CD4-positive, alpha-beta T cell treated with Interleukin-6 for 4 hours (primary cell): ENCODE results near the gene ORM2.

Experiments
- DNase-seq: peaks from one replicate; pipeline ENCODE4 v3.0.0-alpha.2; 2020; ENCODE audit warnings: mixed read lengths

Gene ORM2

GRCh38 chr9:114355821-114356220 lies 26.2 kb downstream of the ORM2 start:
- DNase-seq, result no peak

- DNase-seq, result no peak
Observed at GRCh38 chr9:114356792-114357191, 27.1 kb downstream of the ORM2 start.

- DNase-seq, result no peak
Observed at GRCh38 chr9:114357360-114357759, 27.7 kb downstream of the ORM2 start.

GRCh38 chr9:114357911-114358328 lies 28.3 kb downstream of the ORM2 start:
- DNase-seq, result no peak

GRCh38 chr9:114359801-114360200 lies 30.1 kb downstream of the ORM2 start:
- DNase-seq, result no peak

- DNase-seq, result no peak
Observed at GRCh38 chr9:114361542-114361941, 31.9 kb downstream of the ORM2 start.

- no peak for DNase-seq
Observed at GRCh38 chr9:114362394-114362793, 32.7 kb downstream of the ORM2 start.

- DNase-seq, result peak; percentile 41
Observed at GRCh38 chr9:114363424-114363823, 33.8 kb downstream of the ORM2 start.

- no peak for DNase-seq
Observed at GRCh38 chr9:114364134-114365041, 34.7 kb downstream of the ORM2 start.

GRCh38 chr9:114365194-114365593 lies 35.5 kb downstream of the ORM2 start:
- no peak for DNase-seq

GRCh38 chr9:114366334-114367128 lies 36.9 kb downstream of the ORM2 start:
- peak; percentile 69 for DNase-seq

- no peak for DNase-seq
Observed at GRCh38 chr9:114367366-114367765, 37.7 kb downstream of the ORM2 start.

- no peak for DNase-seq
Observed at GRCh38 chr9:114367772-114368569, 38.3 kb downstream of the ORM2 start.

GRCh38 chr9:114369216-114370130 lies 39.8 kb downstream of the ORM2 start:
- no peak for DNase-seq

GRCh38 chr9:114370251-114370967 lies 40.7 kb downstream of the ORM2 start:
- DNase-seq, result no peak

GRCh38 chr9:114370968-114371320 lies 41.3 kb downstream of the ORM2 start:
- no peak for DNase-seq

GRCh38 chr9:114371343-114371944 lies 41.8 kb downstream of the ORM2 start:
- no peak for DNase-seq

- peak; percentile 67 for DNase-seq
Observed at GRCh38 chr9:114371973-114372917, 42.6 kb downstream of the ORM2 start.

GRCh38 chr9:114372921-114373448 lies 43.3 kb downstream of the ORM2 start:
- DNase-seq, result peak; percentile 90
